ENCODE measurements around the gene CHP1. TPM values are rescaled to one million over a fixed set of nuclear protein-coding genes. Genes with fewer than 3 reads are reported as not detected.
A peak's percentile ranks its signal among the peaks of the same experiment; 100 is the strongest.
"Not testable (repeated sequence)": the region's sequence is repeated elsewhere in the genome, so short reads cannot be mapped to it uniquely, and the experiment has no call there.

Gene CHP1
- total RNA-seq, 1 experiment from 2014 or later, result 101 TPM

- H3K9me3 ChIP-seq (ENCODE audit: control insufficient read depth in 1 of 2, insufficient read depth in 1 of 2, low read depth in 1 of 2, low read length in 2 of 2), result no peaks in the 10 kb centered on the region
- no peak overlapping the region for H3K4me3 ChIP-seq (replicated peaks in 1 of 2; ENCODE audit: low read depth in 1 of 2, low read length in 2 of 2)
- no peaks in the 10 kb centered on the region for H4K20me1 ChIP-seq (ENCODE audit: insufficient read depth)
- H3K79me2 ChIP-seq (ENCODE audit: insufficient read depth, low read length), result peaks cover 12% of the 10 kb centered on the region
- CTCF ChIA-PET, result no interaction called here
- H3K27me3 ChIP-seq (ENCODE audit: insufficient read depth, low read length), result no peaks in the 10 kb centered on the region
- no peak overlapping the region for H3K9ac ChIP-seq (ENCODE audit: low read length)
- TF ChIP-seq ZFX (IDR thresholded peaks at IDR 0.05) (no peak), SIN3A (IDR thresholded peaks at IDR 0.05; ENCODE audit: low read depth) (0 out of 2 replicates have a peak, but pooled peaks have one; percentile 14)
- H3K27ac ChIP-seq (ENCODE audit: low read depth, low read length), result no peak overlapping the region
- DNase-seq (ENCODE audit: low read depth, low spot score), result no peak
- H3K36me3 ChIP-seq (ENCODE audit: control insufficient read depth in 1 of 2, insufficient read depth in 2 of 2, low read length in 2 of 2), result peaks cover 7 to 9% of the 10 kb centered on the region in 2 experiments; a peak in 3 of 4 replicates
- ATAC-seq, result no peak
- H3K4me2 ChIP-seq (ENCODE audit: low read length), result no peak overlapping the region
- RAD21 ChIA-PET (ENCODE audit: low non-redundant PET in 1 of 2, low total read pairs in 2 of 2, uncharacterized antibody in 2 of 2, unreplicated experiment in 2 of 2), result no interaction called here
- POLR2A ChIA-PET, result no interaction called here
- intact Hi-C loops (cut with micrococcal nuclease), result no loop called here
- H3K9me2 ChIP-seq (ENCODE audit: insufficient read depth), result no peaks in the 10 kb centered on the region
- BruUV-seq (replicated peaks), result no TSS peak
- no peak overlapping the region for H2AFZ ChIP-seq (ENCODE audit: low read depth, low read length, poor library complexity, severe bottlenecking)
- H3K4me1 ChIP-seq (ENCODE audit: control insufficient read depth in 1 of 2, insufficient read depth in 2 of 2, low read length in 2 of 2), result peaks cover 0 to 9% of the 10 kb centered on the region in 2 experiments; a peak in 1 of 4 replicates
Observed at GRCh38 chr15:41241221-41241964, 10.3 kb downstream of the CHP1 start.

- H3K36me3 ChIP-seq (ENCODE audit: control insufficient read depth in 1 of 2, insufficient read depth in 2 of 2, low read length in 2 of 2); CTCF ChIA-PET: not testable (repeated sequence)
Observed at GRCh38 chr15:41250745-41251144, 19.7 kb downstream of the CHP1 start.

More at GRCh38 chr15:41250745-41251144, 19.7 kb downstream of the CHP1 start:
- H3K4me3 ChIP-seq (replicated peaks in 1 of 2; ENCODE audit: low read depth in 1 of 2, low read length in 2 of 2); H3K9ac ChIP-seq (ENCODE audit: low read length); ATAC-seq; H3K9me3 ChIP-seq (ENCODE audit: control insufficient read depth in 1 of 2, insufficient read depth in 1 of 2, low read depth in 1 of 2, low read length in 2 of 2); H3K9me2 ChIP-seq (ENCODE audit: insufficient read depth); H2AFZ ChIP-seq (ENCODE audit: low read depth, low read length, poor library complexity, severe bottlenecking); H3K27me3 ChIP-seq (ENCODE audit: insufficient read depth, low read length); BruUV-seq (replicated peaks); POLR2A ChIA-PET; H3K79me2 ChIP-seq (ENCODE audit: insufficient read depth, low read length); H4K20me1 ChIP-seq (ENCODE audit: insufficient read depth); intact Hi-C loops (cut with micrococcal nuclease); DNase-seq (ENCODE audit: low read depth, low spot score): not testable (repeated sequence)
- peak overlapping the region; percentile 25; the same call in 1 of the 2 replicates for H3K4me2 ChIP-seq (ENCODE audit: low read length)
- RAD21 ChIA-PET (ENCODE audit: low non-redundant PET in 1 of 2, low total read pairs in 2 of 2, uncharacterized antibody in 2 of 2, unreplicated experiment in 2 of 2), result interaction anchor here in 1 of 2 experiments (2.1 kb wide), 1 partner anchor 20 kb away, joined by 8 read pairs; the partner anchor contains the start of genes CHP1 and EXD1
- H3K4me1 ChIP-seq (ENCODE audit: control insufficient read depth in 1 of 2, insufficient read depth in 2 of 2, low read length in 2 of 2), result peaks cover 35 to 39% of the 10 kb centered on the region in 2 experiments
- peak overlapping the region; percentile 95; the same call in 1 of the 2 replicates for H3K27ac ChIP-seq (ENCODE audit: low read depth, low read length)

All from HCT116 (cell line).